Gastroesophageal sphincter (tissue), 3 donors: ENCODE results near the gene NUDT9.

ENCODE experiments used
- CTCF ChIP-seq, 4 experiments: fragments of 200-600 bp in 2 of 4; fragments of 450-650 bp in 2 of 4; sonication (generic) in 1 of 4; IDR thresholded peaks; one replicate each; pipeline ENCODE4 v1.5.1; 2017 to 2019; ENCODE audit warnings: antibody characterized with exemption in 4 of 4, mild to moderate bottlenecking in 2 of 4, moderate library complexity in 2 of 4
- EP300 ChIP-seq: sonication (generic); formaldehyde crosslinking; IDR thresholded peaks from one replicate; pipeline ENCODE4 v1.6.1; 2017; ENCODE audit warnings: antibody characterized with exemption, mild to moderate bottlenecking
- POLR2A ChIP-seq, 2 donors: fragments of 450-650 bp; IDR thresholded peaks; one replicate each; pipeline ENCODE4 v1.6.1; 2017; ENCODE audit warnings: antibody characterized with exemption in 2 of 2, mild to moderate bottlenecking in 2 of 2, moderate library complexity in 1 of 2

GRCh38 chr4:87377816-87378215 lies 44.6 kb upstream of the NUDT9 start:
- TF ChIP-seq CTCF (IDR thresholded peaks at IDR 0.05): no peak
- no peak for TF ChIP-seq POLR2A (IDR thresholded peaks at IDR 0.05)
- no peak for TF ChIP-seq EP300
